ENCODE data around the gene SPNS3. TPM values are rescaled to one million over a fixed set of nuclear protein-coding genes. Genes with fewer than 3 reads are reported as not detected.

The SPNS3 gene
- total and polyA plus RNA-seq, 9 of the 15 experiments (the other 6 are each of a cell fraction or from before 2014, with no cell fraction given): not detected

- intact Hi-C loops (cut with micrococcal nuclease): no loop called here
- H3K27me3 ChIP-seq (ENCODE audit: control insufficient read depth in 2 of 2, insufficient read depth in 2 of 2, low read length in 2 of 2): peaks cover 0 to 71% of the 10 kb centered on the region in 2 experiments; a peak in 3 of 5 replicates
- no peak for FAIRE-seq
These were observed 66.4 kb downstream of the SPNS3 start for GRCh38 chr17:4500191-4500571.

More at GRCh38 chr17:4500191-4500571, 66.4 kb downstream of the SPNS3 start:
- H3K4me3 ChIP-seq: no peak overlapping the region
- no peaks in the 10 kb centered on the region for H3K79me2 ChIP-seq (ENCODE audit: control insufficient read depth, insufficient read depth, low read length)
- 9% methylated on average over 7 of the region's 7 CpGs for WGBS (ENCODE audit: insufficient coverage, low coverage, missing lambda C conversion rate)
- no peak for ATAC-seq
- peaks cover 7% of the 10 kb centered on the region; the same call in 1 of the 2 replicates for H4K20me1 ChIP-seq (replicated peaks; ENCODE audit: control insufficient read depth, insufficient read depth, low read length)
- DNase-seq (ENCODE audit: extremely low read depth in 1 of 4, low spot score in 3 of 4): no peak
- in situ Hi-C loops (cut with MboI): no loop called here
- no TSS peak for BruUV-seq (replicated peaks)
- H3K9ac ChIP-seq (ENCODE audit: insufficient read depth in 1 of 2, low read depth in 2 of 2, low read length in 2 of 2): no peak overlapping the region
- H3K27ac ChIP-seq (ENCODE audit: extremely low read depth, low read depth, low read length): no peak overlapping the region
- no peaks in the 10 kb centered on the region for H3K9me3 ChIP-seq (replicated peaks; ENCODE audit: control insufficient read depth, insufficient read depth, low read depth, low read length)
- H3K9me1 ChIP-seq (ENCODE audit: control insufficient read depth, insufficient read depth, low read length): no peaks in the 10 kb centered on the region
- no peak for TF ChIP-seq FOXM1 (IDR thresholded peaks at IDR 0.05; ENCODE audit: low read depth)
- TF ChIP-seq FOXM1 (CRISPR knock-in tag; IDR thresholded peaks at IDR 0.05; ENCODE audit: low read depth): no peak
- TF ChIP-seq SMARCB1 (IDR thresholded peaks at IDR 0.05; ENCODE audit: insufficient read length, low read depth): no peak
- no peak for TF ChIP-seq LARP7 (IDR thresholded peaks at IDR 0.05)
- no peak for TF ChIP-seq SAFB2 (IDR thresholded peaks at IDR 0.05; ENCODE audit: borderline replicate concordance, low read depth, low read length, severe bottlenecking)
- no peak for TF ChIP-seq SAFB (IDR thresholded peaks at IDR 0.05; ENCODE audit: borderline replicate concordance, low read depth, low read length)
- TF ChIP-seq EHMT2 (IDR thresholded peaks at IDR 0.05): no peak
- no peak for TF ChIP-seq CAMTA2 (CRISPR knock-in tag; conservative IDR thresholded peaks at IDR 0.05)
- TF ChIP-seq NR3C1 (CRISPR knock-in tag; IDR thresholded peaks at IDR 0.05): no peak
- TF ChIP-seq NR2C1 (IDR thresholded peaks at IDR 0.05): no peak
- no peak for TF ChIP-seq NR2C1 (tag; IDR thresholded peaks at IDR 0.05)
- TF ChIP-seq ELK3 (CRISPR knock-in tag; IDR thresholded peaks at IDR 0.05): no peak
- TF ChIP-seq ZNF609 (CRISPR knock-in tag; IDR thresholded peaks at IDR 0.05; ENCODE audit: borderline replicate concordance): no peak
- H3K4me2 ChIP-seq (ENCODE audit: insufficient read depth, low read length): no peak overlapping the region
- CTCF ChIA-PET (ENCODE audit: low intra/inter-chr PET ratio): no interaction called here
- H3K36me3 ChIP-seq (ENCODE audit: control insufficient read depth, insufficient read depth, low read length): no peaks in the 10 kb centered on the region
- POLR2A ChIA-PET: interaction anchor here (0.6 kb wide), 1 partner anchor 8 kb away, joined by 4 read pairs; no protein-coding TSS in a partner anchor
- H3K4me1 ChIP-seq (replicated peaks in 1 of 2; ENCODE audit: control insufficient read depth in 2 of 2, insufficient read depth in 2 of 2, low read length in 2 of 2): peaks cover 0 to 18% of the 10 kb centered on the region in 2 experiments; a peak in 2 of 5 replicates
- H2AFZ ChIP-seq (ENCODE audit: low read depth, low read length): no peak overlapping the region

Data from K562 (cell line).